ENCODE data around the gene POR.
A peak's percentile ranks its signal among the peaks of the same experiment; 100 is the strongest.
"Not testable (repeated sequence)": the region's sequence is repeated elsewhere in the genome, so short reads cannot be mapped to it uniquely, and the experiment has no call there.

POR gene

DNA sequence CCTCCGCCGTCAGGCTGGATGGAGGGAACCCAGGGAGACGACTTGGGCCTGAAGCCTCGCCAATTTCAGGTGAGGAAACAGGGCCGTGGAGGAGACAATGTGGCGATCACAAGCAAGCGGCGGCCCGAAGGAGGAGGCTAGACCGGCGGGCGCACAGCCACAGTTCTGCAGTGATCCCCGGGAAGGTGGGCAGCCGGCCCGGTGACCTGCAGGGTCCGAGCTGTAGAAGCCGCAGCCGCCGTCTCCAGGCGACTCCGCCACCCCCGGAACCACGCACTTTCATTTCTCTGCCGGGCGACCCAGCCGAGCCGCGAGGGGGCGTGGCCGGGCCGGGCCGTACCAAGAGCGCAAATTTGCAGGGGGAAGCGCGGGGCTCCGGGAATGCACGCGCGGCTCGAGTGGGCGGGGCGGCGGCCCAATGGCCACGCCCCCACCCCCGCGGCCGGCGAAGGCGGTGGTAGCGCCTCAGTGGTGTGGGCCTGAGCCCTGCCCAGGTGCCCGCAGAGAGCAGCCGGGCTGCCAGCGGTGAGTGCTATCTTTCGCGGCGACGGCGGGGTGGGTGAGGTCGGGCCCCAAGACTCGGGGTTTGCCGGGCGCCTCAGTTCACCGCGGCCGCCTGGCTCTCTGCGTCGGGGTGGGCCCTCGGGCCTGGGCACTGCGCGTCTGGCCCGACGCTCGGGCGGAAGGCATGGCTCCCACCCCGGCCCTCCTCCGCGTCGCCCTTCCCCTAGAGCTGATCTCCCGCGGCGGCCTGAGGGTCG lies at the start of gene POR:
POR (plus strand) TSS at position 501 of the 761 bp plus-strand sequence. CDS start 38,847 bp downstream, outside the sequence.
- DNase-seq = peak; percentile 98

DNA sequence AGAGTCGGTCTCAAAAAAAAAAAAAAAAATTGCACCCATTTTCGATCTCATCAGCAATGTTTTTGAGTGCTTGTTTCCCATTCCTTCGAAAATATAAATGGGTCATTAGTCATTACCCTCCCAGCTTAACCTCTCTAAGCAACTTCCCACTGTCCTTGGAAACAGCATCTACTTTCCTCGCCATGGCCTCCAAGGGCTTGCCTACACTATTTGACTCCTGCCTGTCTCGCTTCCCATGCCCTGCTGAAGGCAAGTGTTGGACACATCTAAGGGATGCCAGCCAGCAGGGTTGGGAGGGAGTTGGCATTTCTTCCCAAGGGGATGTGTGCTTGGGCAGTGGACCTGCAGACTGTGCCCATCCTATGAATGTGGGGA lies 48.9 kb upstream of the POR start:
- DNase-seq = peak; percentile 68

DNA sequence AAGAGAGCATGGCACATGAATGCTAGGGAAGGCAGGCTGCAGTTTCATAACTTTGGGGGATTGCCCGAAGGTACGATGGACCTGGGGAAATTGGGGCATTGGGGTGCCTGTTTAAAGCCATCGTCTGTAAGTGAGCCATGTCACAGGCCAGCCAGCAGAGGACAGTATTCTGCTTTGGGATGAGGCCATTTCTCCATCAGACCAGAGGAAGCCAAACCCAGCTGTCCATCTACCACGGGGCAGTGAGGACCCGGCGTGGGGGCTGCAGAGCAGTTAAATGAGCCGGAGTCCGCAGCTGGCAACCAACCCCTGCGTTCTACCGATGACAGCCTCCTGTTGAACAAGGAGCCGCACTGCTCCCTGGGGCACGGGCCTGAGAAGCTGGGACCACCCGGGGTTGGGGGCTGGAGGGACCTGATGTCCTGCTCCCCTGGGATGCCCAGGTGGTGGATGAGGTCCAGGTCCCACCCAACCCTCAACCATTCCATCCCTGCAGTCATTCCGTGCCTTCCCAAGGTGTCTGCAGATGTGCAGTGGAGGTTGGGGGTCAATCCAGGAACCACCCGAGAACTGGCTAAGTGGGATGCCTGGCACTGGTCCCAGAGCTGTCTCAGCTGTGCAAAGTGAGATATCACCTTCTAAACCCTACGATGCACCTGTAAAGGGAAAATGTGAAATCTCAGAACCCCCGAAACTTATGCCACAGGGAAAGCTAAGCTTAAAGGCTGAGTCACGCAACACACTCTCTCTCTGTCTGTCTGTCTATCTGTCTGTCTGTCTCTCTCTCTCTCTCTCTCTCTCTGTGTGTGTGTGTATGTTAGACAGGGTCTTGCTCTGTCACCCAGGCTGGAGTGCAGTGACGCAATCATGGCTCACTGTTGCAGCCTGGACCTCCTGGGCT lies 48.2 kb upstream of the POR start:
- DNase-seq = peak; percentile 90

DNA sequence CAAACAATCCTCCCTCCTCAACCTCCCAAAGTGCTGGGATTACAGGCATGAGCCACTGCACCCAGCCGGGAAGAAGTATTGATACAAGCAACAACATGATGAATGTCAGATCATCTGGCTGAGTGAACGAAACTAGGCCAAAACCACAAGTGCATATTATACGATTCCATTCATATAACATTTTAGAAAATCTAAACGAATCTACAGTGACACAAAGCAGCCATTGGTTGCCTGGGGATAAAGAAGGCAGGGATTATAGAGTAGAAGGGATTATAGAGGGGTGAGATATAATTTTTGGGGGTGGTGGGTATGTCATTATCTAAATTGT lies 47.6 kb upstream of the POR start:
- no peak for DNase-seq

DNA sequence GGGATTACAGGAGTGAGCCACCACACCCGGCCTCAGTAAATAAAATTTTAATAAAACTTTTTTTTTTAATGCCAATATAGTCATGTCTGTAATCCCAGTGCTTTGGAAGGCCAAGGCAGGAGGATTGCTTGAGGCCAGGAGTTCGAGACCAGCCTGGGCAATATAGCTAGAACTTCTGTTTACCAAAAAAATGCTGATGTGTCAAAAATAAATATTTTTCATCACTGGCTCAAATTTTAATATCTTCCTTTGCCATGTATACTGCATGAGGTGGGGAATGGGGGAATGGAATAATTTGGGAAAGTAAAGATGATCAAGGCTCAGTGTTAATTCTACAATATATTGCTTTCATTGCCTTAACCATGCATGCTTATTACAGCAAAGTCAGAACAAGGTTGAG lies 46.8 kb upstream of the POR start:
- no peak for DNase-seq

DNA sequence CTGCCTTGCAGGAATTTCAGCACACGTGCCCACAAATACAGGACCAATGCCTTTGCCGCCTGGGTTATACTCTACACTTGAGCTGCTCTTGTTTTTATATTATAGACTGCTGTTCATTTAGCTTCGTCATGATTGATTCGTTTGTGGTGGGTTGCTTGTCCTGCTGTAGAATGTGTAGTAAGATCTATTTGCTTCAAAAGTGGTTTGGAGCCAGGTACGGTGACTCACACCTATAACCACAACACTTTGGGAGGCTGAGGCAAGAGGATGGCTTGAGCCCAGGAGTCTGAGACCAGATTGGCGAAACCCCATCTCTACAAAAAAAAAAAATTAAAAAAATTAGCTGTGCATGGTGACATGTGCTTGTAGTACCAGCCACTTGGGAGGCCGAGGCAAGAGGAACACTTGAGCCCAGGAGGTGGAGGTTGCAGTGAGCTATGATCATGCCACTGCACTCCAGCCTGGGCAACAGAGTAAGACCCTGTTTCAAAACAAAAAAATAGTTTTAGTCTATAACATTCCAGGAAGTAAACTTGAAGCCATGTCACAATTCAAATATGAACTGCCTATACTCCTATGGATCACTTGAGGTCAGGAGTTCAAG lies 45.1 kb upstream of the POR start:
- DNase-seq = no peak

DNA sequence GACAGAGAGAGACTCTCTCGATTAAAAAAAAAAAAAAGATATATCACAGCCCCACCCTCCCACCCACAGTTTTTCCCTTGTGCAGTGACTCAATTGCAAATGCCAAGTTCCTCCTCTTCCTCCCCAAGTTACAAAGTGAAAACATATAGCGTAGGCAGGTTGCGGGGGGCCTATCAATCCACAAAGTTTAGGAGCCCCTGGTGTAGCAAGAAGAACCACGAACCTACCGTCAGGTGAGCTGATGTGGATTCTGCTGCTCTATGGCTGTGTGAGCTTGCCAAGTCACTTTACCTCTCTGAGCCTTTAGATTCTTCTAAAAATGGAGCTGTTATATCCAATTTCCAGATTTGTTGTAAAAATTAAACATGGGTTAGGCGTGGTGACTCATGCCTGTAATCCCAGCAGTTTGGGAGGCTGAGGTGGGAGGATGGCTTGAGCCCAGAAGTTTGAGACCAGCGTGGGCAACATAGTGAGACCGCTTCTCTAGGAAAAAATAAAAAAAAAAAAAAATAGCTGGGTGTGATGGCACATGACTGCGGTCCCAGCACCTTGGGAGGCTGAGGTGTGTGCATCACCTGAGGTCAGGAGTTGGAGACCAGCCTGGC lies 44.3 kb upstream of the POR start:
- DNase-seq = no peak

DNA sequence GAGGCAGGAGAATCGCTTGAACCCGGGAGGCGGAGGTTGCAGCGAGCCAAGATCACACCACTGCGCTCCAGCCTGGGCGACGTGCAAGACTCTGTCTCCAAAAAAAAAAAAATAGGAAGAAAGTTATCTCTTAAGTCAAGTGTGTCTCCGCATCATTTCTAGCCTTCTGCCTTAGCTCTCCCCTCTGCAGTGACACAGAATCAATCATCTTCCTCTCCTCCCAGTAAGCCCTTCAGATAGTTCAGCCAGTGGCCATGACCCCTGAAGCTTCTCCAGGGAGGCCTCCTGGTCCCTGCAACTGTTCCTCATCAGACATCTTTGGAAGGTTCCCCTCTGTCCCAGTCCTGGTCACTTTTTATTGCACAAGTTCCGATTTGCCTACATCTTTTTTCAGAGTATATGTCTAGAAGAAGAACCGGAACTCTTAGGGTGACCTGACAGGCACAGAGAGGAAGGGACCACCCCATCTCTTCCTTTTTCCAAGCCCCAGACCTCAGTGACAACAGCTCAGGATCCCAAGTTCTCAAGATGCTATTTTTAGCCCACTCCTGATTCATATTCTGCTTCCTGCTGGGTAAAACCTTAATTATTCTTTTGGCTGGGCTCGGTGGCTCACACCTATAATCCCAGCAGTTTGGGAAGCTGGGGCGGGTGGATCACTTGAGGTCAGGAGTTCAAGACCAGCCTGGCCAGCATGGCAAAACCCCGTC lies 42.7 kb upstream of the POR start:
- DNase-seq = no peak

DNA sequence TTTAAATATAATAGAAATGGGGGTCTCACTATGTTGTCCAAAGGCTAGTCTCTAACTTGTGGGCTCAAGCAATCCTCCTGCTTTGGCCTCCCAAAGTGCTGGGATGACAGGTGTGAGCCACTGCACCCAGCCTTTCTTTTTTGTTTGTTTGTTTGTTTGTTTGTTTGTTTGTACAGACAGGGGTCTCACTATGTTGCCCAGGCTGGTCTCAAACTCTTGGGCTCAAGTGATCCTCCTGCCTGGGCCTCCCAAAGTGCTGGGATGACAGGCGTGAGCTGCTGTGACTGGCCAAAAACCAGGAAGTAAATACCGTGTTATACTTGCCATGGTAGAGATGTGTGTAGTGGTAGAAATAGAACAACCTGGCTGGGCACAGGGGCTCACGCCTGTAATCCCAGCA lies 40.8 kb upstream of the POR start:
- not testable (repeated sequence) for DNase-seq

DNA sequence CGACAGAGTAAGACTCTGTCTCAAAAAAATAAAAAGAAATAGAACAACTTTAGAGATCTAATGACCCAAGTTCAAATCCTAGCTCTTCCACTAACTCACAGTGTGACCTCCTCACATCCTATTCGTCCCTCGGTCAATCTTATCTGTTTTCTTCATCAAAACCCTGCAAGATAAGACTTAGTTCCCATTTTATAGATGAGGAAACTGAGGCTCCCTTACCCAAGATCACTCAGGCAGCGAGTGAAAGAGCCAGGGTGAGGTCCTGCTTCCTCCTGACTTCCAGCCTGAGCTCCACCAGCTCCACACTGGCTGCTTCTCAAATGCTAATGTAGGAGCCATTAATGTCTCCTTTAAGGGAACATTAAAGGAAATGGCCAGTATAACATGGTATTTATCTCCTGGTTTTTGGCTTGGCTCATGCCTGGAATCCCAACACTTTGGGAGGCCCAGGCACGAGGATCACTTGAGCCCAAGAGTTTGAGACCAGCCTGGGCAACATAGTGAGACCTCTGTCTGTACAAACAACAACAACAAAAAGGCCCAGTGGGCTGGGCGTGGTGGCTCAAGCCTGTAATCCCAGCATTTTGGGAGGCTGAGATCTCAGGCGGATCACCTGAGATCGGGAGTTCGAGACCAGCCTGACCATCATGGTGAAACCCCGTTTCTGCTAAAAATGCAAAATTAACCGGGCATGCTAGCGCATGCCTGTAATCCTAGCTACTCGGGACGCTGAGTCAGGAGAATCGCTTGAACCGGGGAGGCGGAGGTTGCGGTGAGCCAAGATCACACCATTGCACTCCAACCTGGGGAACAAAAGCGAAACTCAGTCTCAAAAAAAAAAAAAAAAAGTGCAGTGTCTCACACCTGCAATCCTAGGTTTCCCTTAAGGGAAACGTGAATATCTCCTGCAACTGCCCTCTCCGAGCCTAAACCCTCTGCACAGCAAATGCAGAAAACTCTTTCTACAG lies 39.6 kb upstream of the POR start:
- DNase-seq = no peak

DNA sequence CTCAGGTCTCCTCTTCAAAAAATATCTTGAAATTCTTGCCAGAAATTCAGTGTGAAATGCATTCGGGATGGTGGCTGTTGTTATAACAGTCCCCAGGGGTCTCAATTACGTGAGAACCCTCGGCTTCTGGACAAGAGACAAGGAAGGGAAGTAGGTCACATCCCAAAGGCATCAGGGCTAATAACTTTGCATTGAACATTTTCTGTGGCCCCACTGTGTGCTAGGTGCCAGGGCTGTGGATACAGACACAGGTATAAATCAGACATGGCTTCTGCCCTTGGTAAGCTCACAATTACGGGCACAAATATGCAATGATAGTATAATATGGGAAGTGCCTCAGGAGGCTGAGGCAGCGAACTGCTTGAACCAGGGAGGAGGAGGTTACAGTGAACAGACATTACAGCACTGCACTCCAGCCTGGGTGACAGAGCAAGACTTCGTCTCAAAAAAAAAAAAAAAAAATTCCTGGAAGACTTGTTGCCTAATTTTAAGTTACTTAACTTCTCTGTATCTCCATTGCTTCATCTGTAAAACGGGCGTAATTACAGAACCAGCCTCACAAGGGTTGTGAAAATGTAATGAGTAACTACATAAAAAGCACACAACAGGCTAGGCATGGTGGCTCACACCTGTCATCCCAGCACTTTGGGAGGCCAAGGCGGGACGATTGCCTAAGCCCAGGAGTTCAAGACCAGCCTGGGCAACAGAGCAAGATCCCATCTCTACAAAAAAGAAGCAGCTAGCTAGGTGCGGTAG lies 38.7 kb upstream of the POR start:
- DNase-seq = no peak

DNA sequence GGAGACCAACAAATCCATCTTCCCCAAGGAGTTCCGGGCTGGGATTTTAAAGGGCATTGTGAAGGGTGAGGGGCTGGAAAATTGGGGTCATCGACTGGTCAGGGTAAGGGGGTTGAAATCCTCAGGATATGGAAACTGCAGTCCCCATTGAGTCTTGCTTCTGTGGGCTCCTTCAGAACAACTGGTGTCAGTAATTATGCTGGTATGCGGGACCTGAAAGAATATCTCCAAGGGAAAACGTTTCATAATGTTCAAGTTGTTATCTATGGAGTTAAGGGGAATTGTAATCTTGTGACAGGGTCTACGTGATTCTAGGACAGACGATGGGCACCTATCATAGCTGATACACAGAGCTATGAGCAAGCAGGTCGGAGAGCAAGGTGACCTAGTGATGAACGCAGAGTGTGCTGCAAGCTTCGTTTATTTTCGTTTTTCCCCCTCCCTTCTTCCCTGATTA lies 36.6 kb upstream of the POR start:
- no peak for DNase-seq

DNA sequence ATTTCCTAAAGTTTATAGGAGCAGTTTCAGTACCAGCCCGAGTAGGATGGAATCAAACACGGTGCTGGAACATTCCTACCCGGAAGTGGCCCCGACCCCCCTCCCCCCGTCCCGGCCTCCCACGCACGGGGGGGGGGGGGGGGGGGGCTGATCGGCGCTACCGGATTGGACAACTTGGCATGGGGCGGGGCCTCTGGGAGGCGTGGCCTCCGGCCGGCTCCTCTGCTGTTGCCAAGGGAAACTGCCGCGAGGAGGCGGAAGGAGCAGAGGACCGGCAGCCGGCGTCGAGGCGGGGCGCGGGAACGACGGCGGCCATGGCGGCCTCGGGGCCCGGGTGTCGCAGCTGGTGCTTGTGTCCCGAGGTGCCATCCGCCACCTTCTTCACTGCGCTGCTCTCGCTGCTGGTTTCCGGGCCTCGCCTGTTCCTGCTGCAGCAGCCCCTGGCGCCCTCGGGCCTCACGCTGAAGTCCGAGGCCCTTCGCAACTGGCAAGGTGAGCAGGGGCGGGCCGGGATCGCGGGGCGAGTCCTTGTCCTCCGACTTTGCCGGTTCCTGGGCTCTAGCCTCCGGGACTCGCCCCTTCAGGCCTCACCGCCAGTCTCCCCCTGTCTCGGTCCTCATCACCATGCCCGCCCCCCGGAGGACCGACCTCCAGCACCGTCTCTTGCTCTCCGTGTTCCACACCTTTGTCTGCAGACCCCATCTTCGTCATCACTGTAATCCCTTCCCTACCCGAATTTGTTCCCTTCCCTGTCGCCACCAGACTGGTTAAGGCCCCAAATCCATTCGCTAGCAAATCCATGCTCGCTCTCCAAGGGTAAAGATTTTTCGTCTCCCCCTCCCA lies 36.0 kb upstream of the POR start, which contains the start of gene RHBDD2:
RHBDD2 (plus strand) TSS at position 266 of the 843 bp plus-strand sequence; CDS start at position 315, 49 bp downstream.
- DNase-seq = peak; percentile 99

DNA sequence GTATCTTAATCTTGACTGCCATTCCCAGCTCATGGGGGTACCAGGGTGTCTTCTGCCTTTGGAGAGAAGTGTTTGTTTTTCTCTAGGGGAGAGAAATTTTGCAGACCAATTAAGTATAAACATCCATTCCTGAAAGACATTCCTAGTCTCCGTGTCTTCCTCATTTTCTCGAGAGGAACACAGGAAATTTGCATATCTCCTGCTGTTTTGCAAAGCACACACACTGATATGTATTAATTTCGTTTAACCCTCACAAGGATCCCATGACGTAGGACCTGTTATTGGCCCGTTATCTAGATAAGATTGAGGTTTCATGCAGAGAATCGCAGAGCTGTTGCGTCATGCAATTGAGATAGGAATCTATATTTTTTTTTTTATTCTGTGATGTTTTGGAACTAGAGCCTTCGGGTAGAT lies 35.2 kb upstream of the POR start:
- DNase-seq = peak; percentile 42

DNA sequence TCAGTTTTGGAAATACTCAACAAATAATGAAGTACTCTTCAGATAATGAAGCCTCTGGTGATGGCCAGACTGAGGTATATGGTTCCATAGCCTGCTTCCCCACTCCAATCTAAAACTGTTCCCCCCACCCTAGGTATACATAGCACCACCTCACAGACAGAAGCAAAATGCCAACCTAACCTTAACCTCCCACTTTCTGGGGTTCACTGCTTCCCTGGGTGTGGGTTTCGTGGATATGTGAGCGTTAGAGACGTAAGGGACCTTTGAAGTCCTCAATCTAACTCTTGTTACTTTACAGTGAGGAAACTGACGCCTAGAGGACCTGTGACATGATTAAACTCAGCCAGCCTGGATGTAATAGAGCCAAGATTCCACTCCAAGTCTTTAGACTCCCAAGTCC lies 34.7 kb upstream of the POR start:
- no peak for DNase-seq

DNA sequence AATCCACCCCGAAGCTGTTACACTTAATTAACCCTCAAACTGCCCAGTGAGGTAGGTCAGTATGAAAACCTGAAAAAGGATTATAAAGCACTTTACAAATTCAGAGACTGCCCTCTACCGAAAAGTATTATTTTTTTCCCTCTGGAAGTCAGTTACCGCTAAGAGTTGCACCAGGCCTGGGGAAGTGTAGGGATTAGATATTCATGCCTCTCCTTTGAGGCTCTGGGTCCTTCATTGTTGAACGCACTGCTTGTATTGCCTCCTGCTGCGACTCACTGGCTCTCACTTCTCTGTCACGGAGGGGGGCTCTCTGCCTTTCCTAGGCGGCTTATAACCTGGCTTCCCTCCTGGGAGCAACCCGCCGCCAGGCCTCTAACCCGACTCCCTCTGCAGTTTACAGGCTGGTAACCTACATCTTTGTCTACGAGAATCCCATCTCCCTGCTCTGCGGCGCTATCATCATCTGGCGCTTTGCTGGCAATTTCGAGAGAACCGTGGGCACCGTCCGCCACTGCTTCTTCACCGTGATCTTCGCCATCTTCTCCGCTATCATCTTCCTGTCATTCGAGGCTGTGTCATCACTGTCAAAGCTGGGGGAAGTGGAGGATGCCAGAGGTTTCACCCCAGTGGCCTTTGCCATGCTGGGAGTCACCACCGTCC lies 33.4 kb upstream of the POR start:
- DNase-seq = no peak

DNA sequence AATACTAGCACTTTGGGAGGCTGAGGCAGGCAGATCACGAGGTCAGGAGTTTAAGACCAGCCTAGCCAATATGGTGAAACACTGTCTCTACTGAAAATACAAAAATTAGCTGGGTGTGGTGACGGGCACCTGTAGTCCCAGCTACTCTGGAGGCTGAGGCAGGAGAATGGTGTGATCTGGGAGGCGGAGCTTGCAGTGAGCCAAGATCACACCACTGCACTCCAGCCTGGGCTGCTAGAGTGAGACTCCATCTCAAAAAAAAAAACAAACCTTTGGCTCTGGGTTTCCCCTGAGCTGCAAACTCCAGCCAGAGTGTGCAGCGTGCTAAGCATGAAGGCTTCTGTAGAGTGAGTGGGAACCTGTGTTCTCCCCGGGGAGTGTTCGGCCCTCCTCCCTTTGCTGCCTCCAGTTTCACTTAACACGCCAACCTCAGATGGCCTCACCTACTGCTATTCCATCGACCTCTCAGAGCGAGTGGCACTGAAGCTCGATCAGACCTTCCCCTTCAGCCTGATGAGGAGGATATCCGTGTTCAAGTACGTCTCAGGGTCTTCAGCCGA lies 31.6 kb upstream of the POR start:
- not testable (repeated sequence) for DNase-seq

DNA sequence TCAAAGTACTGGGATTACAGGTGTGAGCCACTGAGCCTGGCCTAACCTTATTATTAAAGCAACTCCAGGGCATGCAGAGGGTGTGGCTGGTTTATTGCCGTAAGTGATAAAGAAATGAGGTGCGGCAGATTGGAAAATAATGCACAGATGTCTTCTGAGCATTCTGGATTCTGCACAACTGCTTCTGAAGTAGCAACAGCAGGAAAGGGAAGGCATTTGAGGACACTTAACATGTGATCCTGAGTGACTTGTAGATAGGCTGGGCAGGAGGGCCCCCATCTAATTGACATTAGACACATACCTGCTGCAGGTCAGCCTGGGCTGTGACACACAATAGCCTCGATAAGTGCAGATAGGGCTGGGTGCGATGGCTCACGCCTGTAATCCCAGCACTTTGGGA lies 30.5 kb upstream of the POR start:
- DNase-seq = no peak

DNA sequence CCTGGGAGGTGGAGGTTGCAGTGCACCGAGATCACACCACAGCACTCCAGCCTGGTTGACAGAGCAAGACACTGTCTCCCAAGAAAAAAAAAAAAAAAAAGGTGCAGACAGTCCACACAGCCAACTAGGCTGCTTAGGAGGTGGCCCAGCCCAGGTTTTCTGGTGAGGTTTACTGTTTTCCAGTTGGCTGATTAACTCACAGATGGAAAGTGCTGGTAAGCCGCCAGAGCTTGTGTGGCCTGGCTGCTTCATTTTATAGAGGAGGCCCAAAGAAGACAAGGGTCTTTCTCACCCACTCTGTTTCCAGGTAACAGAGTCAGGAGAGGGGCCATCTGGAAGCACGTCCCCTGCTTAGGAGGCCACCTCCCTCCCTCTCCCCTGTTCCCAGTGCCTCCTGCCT lies 29.9 kb upstream of the POR start:
- DNase-seq = no peak

Measured in DMS53 (cell line).